Stimulated activated CD4-positive, alpha-beta T cell treated with anti-CD3 and anti-CD28 coated beads, Interleukin-12 subunit alpha, Interleukin-12 subunit beta, amount 100 ng/mL, for 48 hours (primary cell): ENCODE measurements around the gene WDR82.
A peak's percentile ranks its signal among the peaks of the same experiment; 100 is the strongest.

Experiments used
- DNase-seq, 3 donors: peaks; one replicate each; pipeline ENCODE4 v3.0.0-alpha.2; 2020; ENCODE audit warnings: low read depth in 2 of 3, low spot score in 1 of 3

Gene WDR82, protein sequence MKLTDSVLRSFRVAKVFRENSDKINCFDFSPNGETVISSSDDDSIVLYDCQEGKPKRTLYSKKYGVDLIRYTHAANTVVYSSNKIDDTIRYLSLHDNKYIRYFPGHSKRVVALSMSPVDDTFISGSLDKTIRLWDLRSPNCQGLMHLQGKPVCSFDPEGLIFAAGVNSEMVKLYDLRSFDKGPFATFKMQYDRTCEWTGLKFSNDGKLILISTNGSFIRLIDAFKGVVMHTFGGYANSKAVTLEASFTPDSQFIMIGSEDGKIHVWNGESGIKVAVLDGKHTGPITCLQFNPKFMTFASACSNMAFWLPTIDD

DNA sequence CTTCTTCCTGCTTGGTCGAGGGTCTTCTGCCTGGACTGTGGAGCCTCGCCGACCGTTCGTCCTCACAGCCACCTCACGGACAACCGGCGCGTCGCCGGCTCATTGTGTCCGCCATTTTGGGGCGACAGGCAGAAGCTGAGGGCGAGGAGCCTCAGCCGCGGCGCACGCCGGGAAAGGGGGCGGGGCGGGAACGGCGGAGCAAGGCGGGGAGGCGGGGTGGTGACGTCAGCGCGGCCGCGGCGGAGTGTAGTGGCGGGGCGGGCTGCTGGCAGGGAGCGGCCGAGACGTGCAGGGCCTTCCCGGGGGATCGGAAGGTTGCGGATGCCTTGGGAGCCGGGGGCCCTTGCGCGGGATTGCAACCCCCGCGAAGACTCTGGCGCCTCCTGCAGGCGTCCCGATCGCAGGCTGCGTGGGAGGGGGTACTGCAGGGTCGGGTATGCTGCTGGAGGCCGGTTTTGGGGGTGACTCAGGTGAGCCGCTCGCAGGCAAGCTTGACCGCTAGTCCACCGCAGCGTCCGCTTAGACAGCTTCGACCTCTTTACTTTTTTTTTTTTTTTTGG, at the start of gene WDR82:
WDR82 (minus strand) TSS at position 140 of the 560 bp plus-strand sequence. CDS start 288 bp downstream, outside the sequence.
- DNase-seq, result peak; percentile 96 to 99 (median 98)

DNA sequence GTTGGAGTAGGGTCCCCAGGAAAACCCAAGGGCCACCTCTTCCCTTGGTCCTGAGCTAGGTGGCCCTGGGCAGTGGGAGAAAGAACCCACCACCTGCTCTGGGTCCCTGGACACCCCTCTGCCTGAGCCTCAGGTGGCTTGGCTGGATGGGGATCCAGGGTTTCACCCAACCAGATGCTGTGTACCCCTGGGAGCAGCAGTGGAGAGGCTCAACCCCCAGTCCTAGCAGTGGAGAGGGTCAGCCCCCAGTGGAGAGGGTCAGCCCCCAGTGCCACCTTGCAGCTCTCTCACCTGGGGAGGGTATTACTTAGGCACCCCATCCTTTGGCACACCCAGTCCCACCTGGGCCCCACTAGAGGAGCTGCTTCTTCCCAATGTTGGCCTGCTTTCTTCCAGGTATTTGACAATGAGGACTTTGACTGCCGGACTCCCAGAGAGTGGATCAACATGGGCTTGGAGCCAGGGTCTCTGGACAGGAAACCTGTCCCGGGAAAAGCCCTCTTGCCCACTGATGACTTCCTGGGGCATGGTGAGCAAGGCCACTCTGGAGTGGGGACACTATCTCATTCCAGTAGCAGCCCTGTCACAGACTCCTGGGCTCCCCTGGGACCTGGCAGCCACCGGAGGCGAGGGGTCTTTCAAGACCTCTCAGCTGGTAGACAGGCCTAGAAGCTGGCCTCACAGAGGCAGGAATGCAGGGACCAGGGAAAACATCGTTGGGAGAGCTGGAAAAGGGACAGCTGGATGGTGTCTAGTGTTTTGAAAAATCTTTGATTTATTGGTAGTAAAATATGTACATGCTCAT, 49.2 kb upstream of the WDR82 start:
- no peak for DNase-seq

DNA sequence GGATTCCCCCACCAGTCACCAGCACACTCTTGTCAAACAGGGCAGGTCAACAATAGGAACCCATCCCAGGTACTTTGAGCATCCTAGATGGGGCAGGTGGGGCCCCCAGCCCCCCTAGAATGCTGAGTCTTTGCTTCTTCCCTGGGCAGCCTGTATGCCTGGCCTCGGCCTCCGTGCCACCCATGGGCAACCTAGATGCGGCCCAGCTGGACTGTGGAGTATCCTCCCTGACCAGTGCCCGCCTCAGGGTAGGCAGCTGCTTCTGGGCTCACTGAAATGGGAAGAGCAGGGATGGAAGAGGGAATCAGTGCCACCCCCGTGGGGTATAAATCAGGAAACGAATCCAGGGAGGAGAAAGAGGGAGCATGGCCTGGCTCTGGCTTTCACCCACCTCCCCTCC, 48.5 kb upstream of the WDR82 start:
- no peak for DNase-seq

DNA sequence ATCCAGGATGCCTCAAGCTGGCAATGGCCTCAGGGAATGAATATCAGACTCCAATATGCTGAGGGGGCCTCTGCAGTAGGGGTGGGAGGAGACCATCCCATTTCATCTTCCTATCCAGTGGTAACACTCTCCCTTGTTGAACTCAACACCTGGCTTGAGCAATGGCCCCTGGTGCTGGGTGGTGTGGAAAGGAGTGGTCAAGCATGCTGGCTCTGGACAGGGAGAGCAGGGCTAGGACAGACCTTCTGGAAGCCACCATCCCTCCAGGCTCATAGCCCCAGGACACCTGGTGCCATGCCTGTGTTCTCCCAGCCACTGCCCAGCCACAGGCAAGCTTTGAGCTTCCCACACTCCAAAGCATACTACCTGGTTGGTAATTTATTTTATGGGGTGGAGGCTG, 47.2 kb upstream of the WDR82 start:
- no peak for DNase-seq

DNA sequence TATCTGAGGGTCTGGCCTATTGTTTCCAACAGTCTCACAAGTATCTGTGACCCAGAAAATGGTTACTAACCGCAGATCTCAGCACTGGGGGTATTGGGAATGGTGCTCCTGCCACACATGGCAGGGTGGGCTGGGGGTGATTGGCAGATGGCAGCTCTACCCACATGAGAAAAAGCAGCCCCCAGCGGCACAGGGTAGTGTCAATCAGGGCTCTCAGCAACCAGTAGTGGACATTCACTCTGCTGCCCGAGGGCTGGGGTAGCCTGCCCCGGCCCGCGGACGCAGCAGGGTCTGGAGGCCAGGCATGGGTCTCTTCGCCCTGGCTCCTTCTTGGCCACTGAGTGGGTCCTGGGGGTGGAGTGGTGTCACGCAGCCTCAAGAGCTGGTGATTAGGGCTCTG, 46.2 kb upstream of the WDR82 start:
- DNase-seq, result no peak

DNA sequence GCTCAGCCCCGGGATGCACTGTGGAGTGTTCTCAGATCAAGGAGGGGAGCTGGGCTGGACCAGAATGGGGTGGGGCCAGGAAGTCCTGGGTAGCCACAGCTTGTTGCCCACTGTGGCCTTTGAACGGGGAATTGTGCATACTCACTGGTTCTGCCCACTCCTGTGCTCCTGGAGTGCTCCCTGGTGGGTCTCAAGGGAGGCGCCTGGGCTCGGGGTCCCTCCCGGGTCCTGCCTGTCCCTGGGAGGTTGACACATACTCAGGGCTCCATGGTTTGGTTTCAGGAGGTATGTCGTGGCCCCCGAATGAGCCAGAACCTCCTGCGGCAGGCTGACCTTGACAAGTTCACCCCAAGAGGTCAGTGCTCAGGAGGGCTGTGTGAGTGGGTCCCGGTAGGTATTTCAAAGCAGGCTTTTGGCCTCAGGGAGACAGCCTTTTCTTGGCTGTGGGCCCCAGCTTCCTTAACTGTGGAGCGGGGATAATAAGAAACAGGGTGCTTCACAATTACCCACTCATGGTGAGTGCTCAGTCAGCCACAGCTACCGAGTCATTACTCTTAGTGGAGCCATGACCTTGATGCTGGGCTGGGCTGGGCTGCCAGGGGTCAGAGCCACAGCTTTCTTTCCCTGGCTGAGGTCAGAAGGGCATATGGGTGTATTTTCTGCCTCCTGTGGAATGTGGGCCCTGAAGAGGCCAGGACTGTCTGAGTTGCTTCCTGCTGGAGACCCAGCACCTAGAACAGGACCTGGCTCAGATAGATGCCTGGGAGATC, 45.3 kb upstream of the WDR82 start:
- no peak for DNase-seq

DNA sequence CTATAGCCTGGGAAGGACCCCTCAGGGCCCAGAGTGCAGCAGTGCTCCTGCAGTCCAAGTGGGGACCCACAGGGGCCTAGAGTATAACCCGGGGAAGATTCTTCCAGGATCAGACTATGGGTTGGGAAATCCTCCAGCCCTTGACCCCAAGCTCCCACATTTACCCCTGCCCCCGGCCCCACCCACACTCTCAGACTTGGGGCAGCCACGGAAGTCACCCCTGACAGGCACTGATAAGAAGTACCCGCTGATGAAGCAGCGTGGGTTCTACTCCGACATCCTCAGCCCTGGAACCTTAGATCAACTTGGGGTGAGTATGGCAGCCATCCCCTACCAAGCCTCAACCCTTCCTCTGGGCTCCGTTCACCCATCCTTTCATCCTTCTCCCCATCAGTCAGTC, 44.0 kb upstream of the WDR82 start:
- no peak for DNase-seq

DNA sequence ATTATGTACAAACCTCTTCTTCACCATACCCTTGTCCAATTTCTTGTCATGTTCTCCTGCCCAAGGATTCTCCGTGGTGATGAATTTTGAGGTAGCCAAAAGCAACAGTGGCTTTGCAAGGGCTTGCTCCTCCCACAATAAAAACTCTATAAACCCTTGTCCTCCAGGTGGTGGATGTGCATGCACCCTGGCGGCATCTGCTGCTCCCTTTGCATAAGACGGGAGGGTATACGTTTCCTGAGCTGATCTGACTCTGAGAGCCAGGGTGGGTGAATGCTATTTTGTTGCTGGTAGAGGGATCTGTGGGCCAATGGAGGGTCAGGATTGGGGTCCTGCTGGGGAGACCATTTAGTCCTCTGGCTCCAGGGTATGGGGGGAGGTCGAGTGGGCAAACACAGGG, 43.0 kb upstream of the WDR82 start:
- DNase-seq, result no peak

DNA sequence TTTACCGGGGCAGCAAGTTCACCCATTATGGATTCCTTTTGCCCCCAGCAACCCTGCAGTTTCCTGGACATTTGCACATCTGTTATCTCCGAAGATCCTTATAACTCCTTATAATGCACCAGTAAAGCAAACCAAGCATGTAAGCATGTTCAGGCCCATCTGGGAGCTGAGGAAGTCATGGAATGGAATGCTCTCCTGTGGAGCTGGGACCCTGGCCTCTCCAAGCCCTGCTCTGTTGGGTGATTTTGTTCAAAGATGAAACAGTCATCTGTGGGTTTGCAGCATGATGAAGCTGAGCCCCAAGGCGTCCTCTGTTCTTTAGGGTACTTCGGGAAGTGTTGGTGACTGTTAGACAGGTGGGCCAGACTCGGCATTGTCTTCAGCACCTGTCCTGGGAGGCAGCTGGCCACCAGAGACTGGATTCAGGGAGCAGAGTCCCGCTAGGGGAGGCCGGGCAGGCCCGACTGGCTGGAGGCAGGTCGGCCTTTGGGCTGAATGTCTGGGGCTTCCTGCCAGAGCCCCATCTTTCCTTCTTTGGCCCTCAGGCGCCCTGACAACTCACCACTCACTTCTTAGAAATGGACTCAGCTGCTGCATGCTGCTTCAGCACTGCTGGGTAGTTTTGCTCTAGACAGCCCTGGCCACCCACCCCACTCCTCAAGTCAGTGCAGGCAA, 41.6 kb upstream of the WDR82 start:
- no peak for DNase-seq

DNA sequence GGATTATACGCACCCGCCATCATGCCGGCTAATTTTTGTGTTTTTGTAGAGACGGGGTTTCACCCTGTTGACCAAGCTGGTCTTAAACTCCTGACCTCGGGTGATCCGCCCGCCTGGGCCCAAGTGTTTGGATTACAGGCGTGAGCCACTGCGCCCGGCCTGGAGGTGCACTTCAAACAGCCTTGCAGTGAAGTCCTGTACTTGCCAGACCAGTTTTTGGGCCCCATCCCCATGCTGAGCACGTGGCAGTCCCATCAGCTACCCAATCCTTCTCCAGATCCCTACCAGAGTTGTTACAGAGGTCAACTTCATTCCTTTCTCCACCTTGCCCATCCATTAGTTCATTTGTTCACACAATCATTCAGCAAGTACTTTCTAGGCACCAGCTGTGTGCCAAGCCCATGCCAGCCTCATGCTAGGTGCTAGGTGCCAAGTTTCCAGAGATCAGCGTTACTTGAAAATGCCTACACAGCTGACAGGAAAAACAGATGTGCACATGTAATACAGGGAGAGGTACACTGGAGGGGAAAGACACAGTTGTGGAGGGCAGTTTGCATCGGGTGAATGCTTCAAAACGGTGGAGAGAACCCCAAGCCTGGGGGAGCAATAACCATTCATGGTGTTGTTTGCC, 39.9 kb upstream of the WDR82 start:
- DNase-seq, result no peak

DNA sequence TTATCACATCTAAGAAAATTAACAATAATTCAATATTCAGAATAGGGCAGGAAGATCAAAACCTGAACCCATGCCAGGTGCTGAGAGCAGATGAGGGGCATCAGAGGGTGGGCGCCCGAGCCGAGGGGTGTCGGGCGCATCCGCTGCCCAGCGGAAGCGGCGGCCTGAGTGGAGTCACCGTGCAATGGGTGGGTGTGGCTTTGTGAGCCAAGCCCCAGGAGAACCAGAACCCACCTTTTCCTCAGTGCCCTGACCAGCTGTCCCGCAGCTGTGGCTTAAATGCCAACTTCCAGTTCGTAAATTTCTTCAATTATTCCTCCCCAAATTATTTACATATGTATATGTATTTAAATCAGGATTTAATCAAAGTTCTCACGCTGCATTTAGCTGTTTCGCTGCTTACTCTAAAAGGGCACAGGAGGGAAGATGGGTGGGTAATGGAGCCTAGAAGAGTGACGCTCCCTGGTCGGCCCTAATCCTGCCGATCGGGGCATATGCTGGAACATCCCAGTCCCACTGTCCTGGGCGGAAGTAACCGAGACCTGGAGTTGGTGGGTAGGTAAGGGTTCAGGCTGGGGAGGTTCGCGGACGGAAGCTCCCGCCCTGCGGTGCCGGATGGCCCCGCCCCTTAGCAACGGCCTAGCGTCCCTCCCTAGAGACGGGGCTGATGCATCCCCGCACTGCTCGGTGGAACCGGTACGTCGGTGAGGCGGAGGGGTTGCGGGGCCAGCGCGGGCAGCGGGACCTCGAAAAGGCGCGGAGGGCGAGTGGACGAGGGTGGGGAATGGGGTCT, 39.0 kb upstream of the WDR82 start:
- DNase-seq, result peak; percentile 37 to 54 (median 46)

DNA sequence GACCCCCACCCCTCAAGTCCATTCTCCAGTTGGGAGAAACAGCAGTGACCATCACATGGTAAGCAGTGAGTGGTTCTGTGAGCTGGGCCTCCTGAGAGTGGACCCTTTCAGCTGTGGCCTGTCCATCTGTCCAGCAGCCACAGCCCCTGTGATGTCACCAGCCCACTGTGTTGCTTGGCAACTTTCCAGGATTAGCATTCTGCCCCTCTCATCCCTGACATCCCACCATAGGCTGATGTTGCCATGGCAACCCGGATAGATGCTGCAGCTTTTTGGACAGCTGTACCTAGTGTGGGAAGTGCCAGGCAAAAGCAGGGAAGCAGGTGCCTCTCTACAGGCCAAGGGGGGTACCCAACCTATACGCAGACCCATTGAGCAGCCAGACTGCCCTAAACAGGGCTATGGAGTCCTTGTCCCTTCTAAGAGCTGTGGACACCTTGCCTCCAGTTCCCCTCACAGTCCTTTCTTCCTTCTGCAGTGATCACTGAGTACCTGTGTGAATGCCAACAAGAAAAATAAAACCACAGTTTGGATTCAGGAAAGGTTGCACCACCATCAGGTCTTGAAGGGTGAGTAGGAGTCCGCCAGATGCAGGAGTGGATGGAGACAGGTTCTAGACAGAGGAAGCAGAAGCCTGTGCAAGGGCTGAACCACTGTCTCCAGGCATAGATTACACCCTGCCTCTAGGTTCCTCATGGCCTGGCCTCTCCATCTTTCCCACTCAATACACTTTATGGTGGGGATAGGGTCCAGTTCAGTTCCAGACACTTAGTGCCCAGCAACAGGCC, 37.7 kb upstream of the WDR82 start, which contains the start of gene DNAH1:
DNAH1 (plus strand) TSS at position 343 of the 788 bp plus-strand sequence. CDS start 6,124 bp downstream, outside the sequence.
- no peak for DNase-seq

DNA sequence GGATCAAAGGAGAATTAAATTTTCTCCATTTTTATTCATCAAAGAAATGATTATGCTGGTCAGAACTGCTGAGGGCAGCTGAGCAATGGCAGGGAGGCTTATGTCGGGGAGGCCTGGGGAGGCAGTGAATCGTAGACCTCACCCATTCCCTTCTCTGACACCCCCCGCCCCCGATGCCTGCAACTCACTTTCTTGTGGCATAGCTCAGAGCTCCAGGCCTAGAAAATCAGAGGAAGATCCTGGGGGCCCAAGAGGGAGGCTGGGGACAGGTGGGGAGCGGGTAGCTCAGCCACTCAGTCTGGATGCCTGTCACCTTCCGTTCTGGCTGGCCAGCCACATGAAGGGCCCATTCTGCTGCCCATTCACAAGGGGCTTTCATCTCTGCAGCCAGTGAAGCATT, 36.6 kb upstream of the WDR82 start:
- DNase-seq, result no peak

DNA sequence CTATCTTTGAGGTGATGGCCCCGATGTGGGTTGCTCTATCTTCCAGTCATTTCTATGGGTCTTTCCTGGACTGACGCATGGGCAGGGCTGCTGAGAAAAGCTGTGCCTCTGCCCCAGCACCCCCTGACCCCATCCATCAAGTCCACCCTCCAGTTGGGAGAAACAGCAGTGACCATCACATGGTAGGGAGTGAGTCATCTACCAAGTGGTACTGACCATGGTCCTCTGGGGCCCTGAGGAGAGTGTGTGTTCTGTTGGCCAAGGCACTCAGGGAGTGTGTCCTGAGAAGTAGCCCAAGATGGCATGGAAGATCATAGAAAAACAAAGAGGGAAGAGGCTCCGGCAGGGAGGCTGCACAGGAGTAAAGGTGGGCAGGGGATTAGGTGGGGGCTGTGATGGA, 36.0 kb upstream of the WDR82 start:
- DNase-seq, result no peak

DNA sequence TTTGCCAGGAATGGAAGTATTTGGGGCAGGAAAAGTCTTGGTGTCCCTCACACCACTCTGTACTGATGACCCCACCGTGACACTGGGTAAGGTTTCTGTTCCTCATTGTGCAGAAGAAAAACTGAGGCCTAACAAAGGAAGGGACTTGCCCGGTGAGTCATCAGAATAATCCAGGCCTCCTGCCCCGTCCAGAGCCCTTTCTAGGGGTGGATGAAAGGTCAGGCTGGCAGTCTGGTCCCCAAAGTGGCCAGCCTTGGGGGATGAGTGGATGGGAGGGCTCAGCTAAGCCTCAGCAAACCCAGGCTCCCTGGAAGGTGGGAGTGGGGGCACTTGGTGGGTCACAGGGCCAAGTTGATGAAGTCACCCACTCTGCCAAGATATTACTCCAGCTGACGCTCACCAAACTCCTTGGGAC, 35.3 kb upstream of the WDR82 start:
- DNase-seq, result no peak

DNA sequence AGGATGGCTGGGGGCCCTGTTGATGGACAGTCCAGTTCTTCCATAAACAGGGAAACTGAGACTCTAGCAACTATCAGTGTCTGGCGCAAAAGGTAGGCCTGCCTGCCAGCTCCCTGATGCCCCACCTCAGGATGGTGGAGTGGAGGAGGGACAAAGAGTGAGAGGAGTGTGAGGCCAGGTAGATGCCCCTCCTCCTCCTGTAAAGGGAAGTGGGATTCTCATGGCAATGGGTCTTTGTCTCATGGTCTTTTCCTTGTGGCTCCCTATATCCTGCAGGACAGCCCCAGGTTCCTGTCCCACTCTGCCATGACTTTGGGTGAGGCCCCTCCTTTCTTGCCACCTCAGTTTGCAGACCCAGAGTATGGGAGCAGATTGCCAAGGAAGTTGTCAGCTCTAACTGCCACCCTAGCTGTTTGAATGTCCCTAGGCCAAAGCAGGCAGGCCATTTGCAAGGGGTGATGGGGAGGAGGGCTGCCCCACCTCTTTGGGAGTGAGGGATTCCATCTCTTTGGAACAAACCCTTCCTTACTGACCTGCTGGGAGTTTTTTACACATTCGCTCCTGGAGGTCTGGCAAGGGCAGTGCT, 34.8 kb upstream of the WDR82 start:
- no peak for DNase-seq

DNA sequence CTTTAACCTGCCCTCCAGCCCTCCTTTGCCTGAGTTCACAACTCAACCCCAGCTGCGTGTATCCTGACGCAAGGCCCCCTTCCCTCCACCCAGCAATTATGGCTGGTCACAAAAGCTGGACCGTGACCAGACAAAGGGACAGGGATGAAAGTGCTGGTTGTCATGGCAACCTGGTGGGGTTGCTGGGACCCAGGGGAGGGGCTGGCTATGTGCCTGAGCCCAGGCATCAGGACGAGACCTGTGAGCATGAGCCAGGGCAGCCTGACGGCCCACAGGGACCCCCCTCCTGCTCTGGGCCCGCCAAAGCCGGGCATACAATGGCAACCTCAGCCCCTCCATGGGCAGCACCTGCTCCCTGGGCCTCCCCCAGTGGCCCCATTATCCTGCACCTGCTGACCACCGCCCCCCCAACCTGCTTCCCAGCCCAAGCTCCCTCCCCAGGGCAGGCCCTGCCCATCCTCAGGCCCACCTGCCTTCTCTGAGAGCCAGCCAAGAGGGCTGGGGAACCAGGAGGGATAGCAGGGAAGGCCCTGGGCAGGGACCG, 33.2 kb upstream of the WDR82 start:
- no peak for DNase-seq
